ENCODE data around the gene GSC2. TPM values are rescaled to one million over a fixed set of nuclear protein-coding genes. Genes with fewer than 3 reads are reported as not detected.

The GSC2 gene
- total RNA-seq, 3 donors from 2014 or later, result not detected

DNA sequence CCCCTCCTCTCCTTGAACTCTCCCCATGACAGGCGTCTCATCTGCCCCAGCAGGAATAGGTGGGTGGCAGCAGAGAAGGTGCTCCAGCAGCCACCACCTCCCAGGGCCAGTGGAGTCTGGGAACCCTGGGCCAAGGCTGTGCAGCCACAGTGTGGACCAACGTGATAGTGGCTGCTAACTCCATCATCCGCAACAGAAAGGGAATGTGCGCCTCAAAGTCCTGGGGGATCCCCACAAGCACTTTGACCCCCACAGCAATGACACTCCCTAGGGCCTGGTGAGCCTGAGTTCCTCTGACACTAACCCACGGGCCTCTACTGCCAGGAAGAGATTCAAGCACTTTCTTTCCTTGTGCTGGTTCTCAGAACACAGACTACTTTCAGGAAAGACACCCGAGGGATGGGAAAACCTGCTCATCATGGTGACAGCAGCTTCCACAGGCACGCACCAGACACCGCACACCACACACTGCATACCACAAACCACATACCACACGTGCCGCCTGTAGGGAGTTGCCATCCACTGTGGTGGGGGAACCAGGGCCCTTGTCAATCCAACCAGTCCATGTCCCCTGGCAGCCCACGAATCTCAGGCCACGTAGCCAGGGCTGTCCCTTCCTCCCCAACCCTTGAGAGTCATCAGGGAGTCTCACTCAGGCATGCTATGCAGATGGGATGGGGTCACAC lies 31.8 kb upstream of the GSC2 start:
- Mint-ChIP-seq H3K36me3 (ENCODE audit: insufficient read depth) (no peaks in the 10 kb centered on the region), H3K4me1 (ENCODE audit: low read depth) (peaks cover 21% of the 10 kb centered on the region), H3K9me3 (no peaks in the 10 kb centered on the region), H3K27me3 (ENCODE audit: low read depth) (no peaks in the 10 kb centered on the region), H3K4me3 (peak overlapping the region; percentile 47)
- no peak for DNase-seq
- ATAC-seq, result no peak

DNA sequence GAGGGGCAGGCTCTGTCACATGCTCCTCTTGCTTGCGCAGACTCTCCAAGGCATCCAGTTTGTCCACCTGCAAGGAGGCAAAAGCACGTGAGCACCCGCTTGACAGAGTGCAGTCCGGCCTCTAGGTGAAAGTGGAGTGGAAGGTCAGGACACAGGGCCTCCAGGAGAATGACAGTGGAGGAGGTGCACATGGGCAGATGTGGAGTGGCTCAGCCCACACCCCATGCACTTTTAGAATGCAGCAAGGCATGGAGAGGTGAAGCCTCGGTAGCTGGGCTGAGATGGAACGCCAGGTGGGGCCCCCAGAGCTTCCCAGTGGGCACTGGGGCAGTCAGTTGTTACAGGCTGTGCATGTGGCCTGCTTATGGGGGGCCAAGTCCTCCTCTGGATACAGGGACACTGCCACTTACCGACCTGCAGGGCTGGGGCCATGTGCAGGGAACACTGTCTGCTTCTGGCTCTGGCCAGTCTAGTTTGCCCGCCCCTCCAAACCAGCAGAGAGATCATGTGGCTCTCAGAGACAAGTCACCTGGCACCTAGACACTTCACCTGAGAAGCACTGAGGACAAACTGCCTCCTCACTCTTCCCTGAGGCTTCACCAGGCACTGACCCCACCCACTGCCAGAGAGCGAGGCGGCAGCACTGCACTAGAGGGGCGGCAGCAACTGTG lies 30.8 kb upstream of the GSC2 start:
- ATAC-seq (no peak), DNase-seq (no peak)
- Mint-ChIP-seq H3K27me3 (ENCODE audit: low read depth) (no peaks in the 10 kb centered on the region), H3K4me1 (ENCODE audit: low read depth) (peaks cover 24% of the 10 kb centered on the region), H3K9me3 (no peaks in the 10 kb centered on the region), H3K36me3 (ENCODE audit: insufficient read depth) (no peaks in the 10 kb centered on the region), H3K4me3 (no peak overlapping the region)

DNA sequence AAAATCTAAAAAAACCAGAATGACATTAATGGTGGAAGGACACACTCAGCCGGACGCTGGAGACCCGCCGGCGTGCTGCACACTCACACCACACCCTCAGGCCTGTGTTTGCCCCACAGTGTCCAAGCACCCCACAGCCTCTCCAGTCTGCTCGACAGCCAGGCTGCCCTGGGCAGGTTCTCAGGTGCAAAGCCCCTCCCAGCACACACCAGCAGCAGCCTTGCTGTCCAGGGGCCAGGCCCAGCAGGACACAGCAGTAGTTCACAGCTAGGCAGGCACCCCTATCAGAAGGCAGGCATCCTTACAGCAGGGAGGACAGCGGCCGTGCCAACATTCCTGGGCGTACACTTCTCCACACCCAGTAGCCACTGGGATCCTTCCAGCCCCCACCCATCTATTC lies 30.1 kb upstream of the GSC2 start:
- no peaks in the 10 kb centered on the region for H3K27me3 Mint-ChIP-seq (ENCODE audit: low read depth)
- ATAC-seq, result no peak
- peaks cover 24% of the 10 kb centered on the region for H3K4me1 Mint-ChIP-seq (ENCODE audit: low read depth)
- no peak overlapping the region for H3K4me3 Mint-ChIP-seq
- H3K9me3 Mint-ChIP-seq, result no peaks in the 10 kb centered on the region
- H3K36me3 Mint-ChIP-seq (ENCODE audit: insufficient read depth), result no peaks in the 10 kb centered on the region
- no peak for DNase-seq

DNA sequence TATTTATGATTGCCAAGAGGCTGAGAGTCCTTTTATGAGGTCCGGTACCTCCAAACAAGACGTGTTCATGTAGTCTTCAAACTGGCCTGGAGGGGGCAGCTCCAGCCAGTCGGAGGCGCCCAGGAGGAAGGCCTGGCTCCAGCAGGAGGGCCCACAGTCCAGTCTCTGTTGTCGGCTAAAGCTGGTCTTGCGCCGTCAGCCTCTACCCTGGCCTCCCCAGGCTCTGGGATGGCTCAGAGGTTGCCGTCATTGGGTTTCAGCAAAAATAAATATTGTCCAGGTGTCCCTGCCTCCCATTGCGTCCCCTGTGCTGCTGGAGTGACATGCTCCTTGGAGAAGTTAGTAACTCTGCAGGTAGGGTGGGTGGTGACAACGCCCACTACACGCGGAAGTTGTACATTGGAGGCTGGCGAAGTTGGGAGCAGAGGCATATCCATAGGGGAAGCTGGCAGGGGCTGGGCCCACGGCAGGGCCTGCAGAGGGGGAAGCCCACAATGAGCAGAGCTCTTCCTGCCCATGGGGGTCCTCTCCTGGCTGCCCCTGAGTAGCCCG lies 29.5 kb upstream of the GSC2 start:
- ATAC-seq (peak; percentile 20 to 37), DNase-seq (no peak)
- H3K4me1 Mint-ChIP-seq (ENCODE audit: low read depth), result peaks cover 24% of the 10 kb centered on the region
- H3K27me3 Mint-ChIP-seq (ENCODE audit: low read depth), result no peaks in the 10 kb centered on the region
- no peaks in the 10 kb centered on the region for H3K36me3 Mint-ChIP-seq (ENCODE audit: insufficient read depth)
- peak overlapping the region; percentile 82 for H3K4me3 Mint-ChIP-seq
- H3K9me3 Mint-ChIP-seq, result no peaks in the 10 kb centered on the region

DNA sequence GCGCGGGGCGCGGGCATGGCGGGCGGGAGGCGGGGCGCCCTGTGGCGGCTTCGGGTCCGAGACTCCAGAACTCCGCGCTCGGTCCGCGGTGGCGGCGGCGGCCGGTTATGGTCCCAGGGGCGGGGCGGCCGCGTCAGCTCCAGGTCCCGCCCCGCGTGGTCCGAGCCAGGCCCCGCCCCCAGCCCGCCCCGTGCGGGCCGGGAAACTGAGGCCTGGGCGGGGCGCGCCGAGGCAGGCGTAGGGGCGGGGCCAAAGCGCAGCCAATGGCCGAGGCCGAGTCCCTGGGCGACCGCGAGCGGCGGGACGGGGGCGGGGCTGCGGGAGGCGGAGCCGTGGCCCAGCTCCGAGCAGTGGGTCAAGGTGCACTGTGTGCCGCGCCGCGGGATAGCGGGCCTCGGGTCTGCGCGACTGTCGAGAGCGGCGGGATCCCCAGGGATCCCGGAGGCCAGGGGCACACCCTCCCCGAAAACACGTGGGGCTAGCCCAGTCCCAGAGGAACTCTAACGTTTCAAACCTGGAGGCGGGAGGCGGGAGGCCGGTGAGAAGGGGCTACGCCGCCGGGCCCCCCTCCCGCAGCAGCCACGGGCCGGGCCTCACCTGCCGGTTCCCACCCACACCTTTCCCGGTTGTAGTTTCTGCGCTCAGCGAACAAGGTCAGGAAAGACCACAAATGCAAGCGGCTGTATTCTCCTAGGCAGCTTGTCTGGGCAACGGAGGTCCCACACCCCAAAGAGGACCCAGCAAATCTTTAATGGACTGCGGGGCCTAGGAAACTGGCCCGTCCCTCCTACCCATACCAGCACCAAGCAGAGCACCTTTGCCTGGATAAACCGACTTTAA lies 28.8 kb upstream of the GSC2 start, which contains the start of gene SLC25A1:
Gene SLC25A1, minus strand, starts transcription at position 80 of the 840 bp plus-strand sequence. Its CDS starts 63 bp downstream, at position 17.
- Mint-ChIP-seq H3K4me3 (peak within 1 kb of the TSS; percentile 82), H3K4me1 (ENCODE audit: low read depth) (peaks cover 24% of the 10 kb centered on the region), H3K36me3 (ENCODE audit: insufficient read depth) (no peaks in the 10 kb centered on the region), H3K9me3 (no peaks in the 10 kb centered on the region), H3K27me3 (ENCODE audit: low read depth) (no peaks in the 10 kb centered on the region)
- ATAC-seq (peak; percentile 85 to 86), DNase-seq (peak; percentile 81)

DNA sequence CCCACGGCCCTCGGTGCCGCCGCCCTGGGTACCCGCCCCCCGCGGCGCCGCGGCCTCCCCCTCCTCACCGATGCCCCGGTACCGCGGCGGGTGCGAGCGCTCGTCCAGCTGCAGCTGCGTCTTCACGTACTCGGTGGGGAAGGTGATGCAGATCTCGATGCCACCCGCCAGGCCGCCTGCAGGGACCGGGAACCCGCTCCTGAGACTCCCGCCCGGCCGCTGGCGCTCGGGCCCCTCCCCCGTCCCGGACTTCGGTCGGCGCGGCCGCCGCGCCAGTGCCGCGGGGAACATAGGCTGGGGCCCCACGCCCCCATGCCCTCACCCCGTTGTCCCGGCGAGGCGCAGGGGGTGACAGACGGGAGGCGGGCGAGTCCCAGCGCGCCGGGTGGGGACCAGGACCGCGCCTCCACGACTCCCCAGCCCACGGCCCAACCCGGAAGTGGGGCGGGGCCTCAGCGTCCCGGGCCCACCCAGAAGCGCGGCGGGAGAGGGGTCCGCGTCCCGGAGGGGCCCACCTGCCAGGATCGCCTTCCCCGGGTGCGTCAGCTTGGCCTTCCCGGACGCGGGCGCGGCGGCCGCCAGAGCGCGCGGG lies 28.1 kb upstream of the GSC2 start:
- Mint-ChIP-seq H3K9me3 (no peaks in the 10 kb centered on the region), H3K27me3 (ENCODE audit: low read depth) (no peaks in the 10 kb centered on the region), H3K4me3 (peak overlapping the region; percentile 55), H3K36me3 (ENCODE audit: insufficient read depth) (no peaks in the 10 kb centered on the region), H3K4me1 (ENCODE audit: low read depth) (peaks cover 31% of the 10 kb centered on the region)
- DNase-seq (peak; percentile 40), ATAC-seq (peak; percentile 64)

DNA sequence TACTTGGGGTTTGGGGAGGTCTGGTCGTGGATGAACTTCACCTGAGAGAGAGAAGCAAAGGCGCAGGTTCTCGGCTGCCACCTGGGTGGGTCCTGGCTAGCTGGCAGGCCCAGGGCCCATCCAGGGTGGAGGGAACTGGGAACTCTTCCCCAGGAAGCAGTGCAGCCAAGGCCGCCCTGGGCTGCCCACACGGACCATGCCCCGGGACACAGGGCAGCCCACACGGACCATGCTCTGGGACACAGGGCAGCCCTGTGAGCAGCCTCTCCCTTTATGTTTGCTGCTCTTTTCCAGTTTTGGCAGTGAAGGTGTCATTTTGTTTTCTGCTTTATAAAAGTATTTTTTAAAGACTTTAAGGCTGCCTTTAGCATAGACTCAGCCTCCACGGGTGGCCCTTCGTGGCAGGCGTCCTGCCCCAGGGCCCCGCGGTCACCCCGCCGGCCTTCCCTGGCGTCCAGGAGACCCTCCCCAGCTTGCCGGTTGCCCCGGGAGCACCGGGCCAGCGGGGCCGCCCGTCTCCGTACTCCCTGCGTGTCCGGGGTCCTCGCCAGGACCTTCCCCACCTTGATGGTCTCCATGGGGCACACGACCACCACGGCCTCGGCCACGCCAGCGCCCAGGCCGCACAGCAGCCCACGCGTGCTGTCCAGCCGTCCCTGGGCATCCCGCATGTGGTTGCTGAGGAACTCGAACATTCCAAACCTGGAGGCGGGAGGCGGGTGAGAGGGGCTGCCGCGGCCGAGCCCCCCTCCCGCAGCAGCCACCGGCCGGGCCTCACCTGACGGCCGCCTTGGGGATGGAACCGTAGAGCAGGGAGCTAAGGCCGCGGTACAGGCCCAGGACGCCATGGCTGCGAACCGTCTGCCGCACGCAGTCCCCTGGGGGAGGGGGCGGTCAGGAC lies 27.3 kb upstream of the GSC2 start:
- peaks cover 36% of the 10 kb centered on the region for H3K4me1 Mint-ChIP-seq (ENCODE audit: low read depth)
- DNase-seq, result no peak
- H3K9me3 Mint-ChIP-seq, result no peaks in the 10 kb centered on the region
- H3K36me3 Mint-ChIP-seq (ENCODE audit: insufficient read depth), result peaks cover 4% of the 10 kb centered on the region
- H3K27me3 Mint-ChIP-seq (ENCODE audit: low read depth), result no peaks in the 10 kb centered on the region
- peak overlapping the region; percentile 70 for H3K4me3 Mint-ChIP-seq
- peak in 1 of 2 donors; percentile 0 for ATAC-seq

DNA sequence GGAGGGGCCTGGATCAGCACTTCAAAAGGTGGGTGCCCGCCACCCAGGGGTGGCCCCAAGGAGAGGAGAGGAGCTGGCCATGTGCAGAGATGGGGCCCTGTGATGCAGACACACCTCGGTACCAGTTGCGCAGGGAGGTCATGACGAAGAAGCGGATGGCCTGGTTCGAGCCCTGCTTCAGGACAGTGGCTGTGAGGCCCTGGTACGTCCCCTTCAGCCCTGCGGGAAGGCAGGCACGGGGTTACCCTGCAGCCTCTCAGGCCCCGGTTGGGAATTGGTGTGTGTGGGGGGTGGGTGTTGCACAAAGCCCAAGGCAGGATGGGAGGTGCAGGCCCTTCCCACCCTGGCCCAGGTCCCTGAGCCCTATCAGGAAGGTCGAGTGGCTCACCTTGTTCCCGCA lies 26.6 kb upstream of the GSC2 start:
- Mint-ChIP-seq H3K4me1 (ENCODE audit: low read depth) (peaks cover 32% of the 10 kb centered on the region), H3K27me3 (ENCODE audit: low read depth) (no peaks in the 10 kb centered on the region), H3K9me3 (no peaks in the 10 kb centered on the region), H3K36me3 (ENCODE audit: insufficient read depth) (peaks cover 4% of the 10 kb centered on the region), H3K4me3 (peak overlapping the region; percentile 67)
- no peak for ATAC-seq
- DNase-seq, result no peak

DNA sequence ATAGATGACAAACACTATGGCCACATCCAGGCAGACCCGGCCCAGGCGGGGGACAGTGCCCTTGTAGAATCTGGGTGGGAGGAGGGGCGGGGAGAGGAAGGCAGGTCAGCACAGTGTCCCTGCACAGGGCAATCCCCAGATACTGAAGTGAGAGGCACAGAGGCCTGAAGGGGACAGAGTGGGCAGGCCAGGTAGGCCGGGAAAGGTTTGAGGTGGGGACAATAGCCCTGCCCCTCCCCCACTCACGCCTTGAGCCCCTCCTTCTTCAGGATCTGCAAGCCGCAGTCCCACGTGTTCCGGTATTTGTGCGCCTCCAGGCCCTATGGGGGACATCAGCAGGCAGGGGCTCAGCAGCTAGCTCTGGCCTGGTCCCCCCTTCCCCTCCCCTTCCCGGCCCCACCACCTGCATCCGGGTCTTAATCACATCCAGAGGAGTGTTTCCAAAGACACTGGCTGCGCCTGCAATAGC lies 26.1 kb upstream of the GSC2 start:
- H3K27me3 Mint-ChIP-seq (ENCODE audit: low read depth), result no peaks in the 10 kb centered on the region
- no peak for ATAC-seq

DNA sequence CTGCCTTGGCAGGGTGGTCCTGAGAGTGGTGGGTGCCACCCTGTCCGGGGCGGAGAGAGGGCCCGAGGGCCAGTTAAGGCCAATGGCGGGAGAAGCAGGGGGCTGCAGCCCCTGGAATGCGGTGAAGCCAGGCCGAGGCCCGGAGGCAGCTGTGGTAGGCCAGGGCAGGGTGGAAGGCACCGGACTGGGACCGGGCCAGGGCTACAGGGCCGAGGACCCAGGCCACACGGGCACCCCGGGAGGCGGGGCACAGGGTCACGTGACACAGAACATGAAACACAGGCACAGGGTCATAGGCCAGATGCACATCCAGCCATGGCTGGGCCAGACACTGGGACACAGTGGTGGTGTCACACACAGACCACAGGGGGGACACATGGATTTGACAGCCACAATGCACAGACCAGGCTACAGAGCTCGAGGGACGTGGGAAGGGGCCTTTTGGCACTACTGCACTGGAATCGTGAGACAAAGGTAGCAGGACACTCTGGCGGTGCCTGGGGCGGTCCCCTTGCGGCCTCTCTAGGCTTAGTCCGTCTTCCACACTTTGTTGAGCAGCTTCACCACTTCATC lies 25.6 kb upstream of the GSC2 start:
- Mint-ChIP-seq H3K9me3 (no peaks in the 10 kb centered on the region), H3K36me3 (ENCODE audit: insufficient read depth) (peaks cover 4% of the 10 kb centered on the region), H3K4me1 (ENCODE audit: low read depth) (peaks cover 31% of the 10 kb centered on the region), H3K4me3 (peak overlapping the region; percentile 25), H3K27me3 (ENCODE audit: low read depth) (peaks cover under 1% of the 10 kb centered on the region)
- no peak for ATAC-seq
- no peak for DNase-seq

More for the DNA sequence above, 26.1 kb upstream of the GSC2 start:
- H3K4me3 Mint-ChIP-seq, result peak overlapping the region; percentile 67
- no peak for DNase-seq
- peaks cover 32% of the 10 kb centered on the region for H3K4me1 Mint-ChIP-seq (ENCODE audit: low read depth)
- peaks cover 4% of the 10 kb centered on the region for H3K36me3 Mint-ChIP-seq (ENCODE audit: insufficient read depth)
- no peaks in the 10 kb centered on the region for H3K9me3 Mint-ChIP-seq

DNA sequence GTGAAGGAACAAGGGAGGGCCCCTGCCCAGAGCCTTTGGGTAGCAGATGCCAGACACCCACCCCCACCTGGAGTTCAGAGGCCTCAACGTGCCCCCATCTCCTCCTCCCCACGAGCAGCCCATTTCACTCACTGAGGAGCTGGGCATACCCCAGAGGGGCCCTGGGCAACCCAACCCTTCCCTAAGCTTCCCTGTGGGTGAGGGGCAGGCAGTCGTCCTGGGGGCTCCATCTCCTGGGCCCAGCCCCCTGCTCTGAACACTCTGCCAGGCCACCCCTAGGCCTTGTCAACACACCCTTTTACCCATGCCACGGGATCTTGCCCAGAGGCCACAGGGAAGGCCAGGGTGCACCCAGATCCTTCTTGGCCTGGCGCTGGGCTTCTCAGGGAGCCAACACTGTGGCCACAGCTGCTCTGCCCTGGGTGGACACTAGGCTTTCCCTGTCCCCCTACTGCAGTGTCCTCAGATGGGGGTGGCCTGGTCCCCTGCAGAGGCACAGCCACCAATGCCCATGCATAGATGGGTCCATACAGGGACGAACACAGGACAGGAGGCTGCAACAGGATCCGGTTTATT lies 25.0 kb upstream of the GSC2 start:
- no peak overlapping the region for H3K4me3 Mint-ChIP-seq

DNA sequence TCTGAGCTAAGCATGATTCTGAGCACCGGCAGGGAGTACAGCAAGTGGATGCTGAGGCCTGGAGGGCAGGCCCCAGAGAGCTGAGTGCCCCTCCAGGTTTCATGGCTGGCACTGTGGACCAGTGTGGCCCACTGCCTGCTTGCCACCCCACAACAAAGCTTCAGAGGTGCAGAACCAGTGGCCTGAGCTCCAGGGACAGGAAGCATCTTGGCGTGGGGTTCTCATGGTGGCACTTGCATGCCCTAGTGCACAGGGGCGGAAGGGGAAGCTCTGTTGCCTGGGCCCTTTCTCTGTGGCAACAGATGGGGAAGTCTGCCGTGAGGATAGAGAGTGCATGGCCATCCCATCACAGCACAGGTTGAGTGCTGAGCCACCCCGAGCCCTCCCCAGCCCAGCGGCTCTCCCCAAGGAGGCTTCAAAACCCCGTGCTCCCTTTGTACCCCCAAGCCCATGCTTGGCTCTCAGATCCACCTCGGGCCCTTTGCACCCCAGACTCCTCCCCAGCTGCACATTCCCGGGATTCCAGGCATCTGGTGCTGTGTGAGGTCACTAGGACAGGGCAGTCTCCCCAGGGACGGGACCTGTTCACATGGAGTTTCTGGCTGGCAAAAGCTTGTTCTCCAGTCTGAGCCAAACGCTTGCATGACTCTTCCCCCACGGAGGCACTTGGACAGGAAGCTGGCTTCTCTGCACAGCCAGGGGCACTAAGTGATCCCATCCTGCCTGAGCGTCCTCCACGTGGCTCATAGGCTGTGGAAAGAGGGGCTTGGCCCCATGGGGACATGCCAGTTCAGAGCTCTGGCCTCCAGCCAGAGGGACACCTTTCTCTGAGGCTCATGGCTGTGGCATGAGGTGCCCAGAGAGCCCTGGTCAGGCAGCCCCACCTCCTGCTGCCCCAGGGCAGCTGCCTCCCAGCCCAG lies 24.3 kb upstream of the GSC2 start:
- peak overlapping the region; percentile 97 for H3K4me3 Mint-ChIP-seq
- DNase-seq (no peak), ATAC-seq (no peak)
- H3K36me3 Mint-ChIP-seq (ENCODE audit: insufficient read depth), result peaks cover 4% of the 10 kb centered on the region
- peaks cover 33% of the 10 kb centered on the region for H3K4me1 Mint-ChIP-seq (ENCODE audit: low read depth)
- H3K9me3 Mint-ChIP-seq, result no peaks in the 10 kb centered on the region
- H3K27me3 Mint-ChIP-seq (ENCODE audit: low read depth), result peaks cover 12% of the 10 kb centered on the region

More for the DNA sequence above, 25.0 kb upstream of the GSC2 start:
- Mint-ChIP-seq H3K9me3 (no peaks in the 10 kb centered on the region), H3K36me3 (ENCODE audit: insufficient read depth) (peaks cover 4% of the 10 kb centered on the region), H3K4me1 (ENCODE audit: low read depth) (peaks cover 35% of the 10 kb centered on the region), H3K27me3 (ENCODE audit: low read depth) (peaks cover 6% of the 10 kb centered on the region)
- DNase-seq (no peak), ATAC-seq (no peak)
